GM21529 (cell line): ENCODE measurements around the gene SGMS1.

ENCODE experiments used
- ATAC-seq: cut with Tn5 transposase; IDR thresholded peaks from one replicate; pipeline ENCODE4 v1.9.1; 2021; ENCODE audit not compliant: unreplicated experiment

Gene SGMS1

DNA sequence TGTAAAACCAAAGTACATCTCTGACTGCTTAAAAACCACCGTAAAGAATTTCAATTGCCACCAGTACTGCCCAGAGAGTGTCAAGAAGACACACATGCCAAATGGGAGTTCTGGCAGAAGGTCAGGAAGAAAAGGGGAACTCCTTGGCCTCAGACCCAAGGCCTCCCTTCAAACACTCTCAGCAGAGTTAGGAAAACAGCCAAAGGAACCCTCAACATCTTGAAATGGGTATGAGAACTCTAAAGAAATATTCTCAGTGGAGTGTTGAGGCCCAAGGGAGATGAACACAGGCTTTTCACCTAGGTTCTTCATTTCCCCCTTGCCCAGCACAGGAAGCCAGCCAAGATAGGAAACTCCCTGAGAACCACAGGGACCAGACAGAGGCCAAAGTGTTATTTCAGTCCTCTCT, 276.4 kb downstream of the SGMS1 start:
- ATAC-seq: peak; percentile 94

GRCh38 chr10:50346942-50347341, 276.8 kb downstream of the SGMS1 start:
- ATAC-seq: peak; percentile 15

DNA sequence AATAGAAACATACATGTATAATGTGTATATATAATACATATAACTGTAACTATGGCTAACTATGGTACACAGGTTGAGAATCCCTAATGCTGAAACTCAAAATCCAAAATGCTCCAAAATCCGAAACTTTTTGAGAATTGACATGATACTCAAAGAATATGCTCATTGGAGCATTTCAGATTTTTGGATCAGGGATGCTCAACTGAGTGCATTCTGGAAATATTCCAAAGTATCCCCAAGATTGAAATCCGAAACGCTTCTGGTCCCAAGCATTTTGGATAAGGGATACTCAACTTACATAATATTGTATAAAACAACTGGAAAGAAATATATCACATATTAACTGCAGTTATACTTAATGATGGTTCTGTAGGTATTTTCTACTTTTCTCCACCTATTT, 278.2 kb downstream of the SGMS1 start:
- ATAC-seq: no peak

DNA sequence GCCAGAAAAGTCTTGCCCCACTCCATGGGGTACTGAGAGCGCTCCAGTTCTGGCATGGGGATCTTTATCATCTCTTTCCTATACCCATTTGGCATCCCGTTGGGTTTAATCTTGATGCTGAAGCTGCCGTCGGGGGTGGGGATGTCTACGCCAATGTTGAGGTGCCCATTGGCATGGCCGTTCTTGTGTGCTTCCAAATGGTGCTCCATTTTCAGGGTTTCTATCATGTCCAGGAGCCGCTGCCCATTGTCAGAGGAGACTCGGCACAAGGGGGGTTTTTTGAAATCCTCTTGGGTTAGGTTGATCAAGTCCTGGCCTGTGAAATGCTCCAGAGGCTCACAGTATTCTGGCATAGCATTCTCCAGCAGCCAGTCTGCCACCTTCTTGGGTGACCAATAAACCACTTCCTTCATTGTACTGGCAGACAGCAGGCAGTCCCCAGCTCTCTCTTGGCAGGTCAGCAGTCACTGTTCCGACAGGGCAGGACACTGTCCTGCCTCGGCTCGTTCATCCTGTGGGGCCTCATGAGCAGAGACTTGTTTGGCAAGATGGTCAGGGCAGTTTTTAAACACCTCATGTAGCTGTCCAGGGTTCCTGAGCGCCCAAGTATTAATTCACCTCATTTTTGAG, 279.9 kb downstream of the SGMS1 start:
- ATAC-seq: no peak

DNA sequence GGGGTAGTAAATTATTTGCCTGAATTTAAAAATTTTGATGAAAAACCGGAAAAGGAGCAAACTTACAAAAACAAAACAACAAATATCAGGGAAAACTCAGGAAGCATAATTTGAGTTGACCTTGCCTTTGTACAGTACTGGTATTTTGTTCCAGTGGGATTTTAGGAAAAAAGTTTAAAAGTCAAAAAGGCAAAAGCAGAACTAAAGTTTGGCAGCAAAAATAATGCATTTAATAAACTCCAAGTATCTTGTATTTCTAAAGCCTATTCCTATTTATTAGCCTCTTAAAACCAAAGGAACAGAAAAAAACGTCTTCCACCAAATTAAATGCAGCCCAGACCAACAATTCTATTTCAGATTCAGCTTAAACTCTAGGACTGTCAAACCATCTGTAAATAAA, 281.8 kb downstream of the SGMS1 start:
- no peak for ATAC-seq

- ATAC-seq: no peak
Measured at GRCh38 chr10:50336140-50336539, 287.6 kb downstream of the SGMS1 start.

- ATAC-seq: no peak
Measured at GRCh38 chr10:50335397-50335796, 288.4 kb downstream of the SGMS1 start.

DNA sequence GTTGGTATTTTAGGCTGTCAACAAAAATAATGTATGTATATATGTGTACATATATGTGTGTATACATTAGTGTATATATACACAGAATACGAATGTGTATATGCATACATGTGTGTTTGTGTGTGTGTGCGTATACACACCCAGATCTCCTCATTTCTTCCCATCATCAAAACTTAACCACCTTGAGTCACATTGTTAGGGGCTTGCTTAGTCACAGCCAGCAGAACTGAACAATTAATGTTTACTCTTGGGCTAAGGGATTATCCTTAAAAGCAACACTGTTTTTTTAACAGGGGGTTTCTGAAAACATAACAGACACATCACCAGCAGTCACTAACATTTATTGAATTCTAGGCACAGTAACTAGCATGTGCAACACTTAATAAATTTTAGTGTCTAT, 289.5 kb downstream of the SGMS1 start:
- ATAC-seq: no peak

DNA sequence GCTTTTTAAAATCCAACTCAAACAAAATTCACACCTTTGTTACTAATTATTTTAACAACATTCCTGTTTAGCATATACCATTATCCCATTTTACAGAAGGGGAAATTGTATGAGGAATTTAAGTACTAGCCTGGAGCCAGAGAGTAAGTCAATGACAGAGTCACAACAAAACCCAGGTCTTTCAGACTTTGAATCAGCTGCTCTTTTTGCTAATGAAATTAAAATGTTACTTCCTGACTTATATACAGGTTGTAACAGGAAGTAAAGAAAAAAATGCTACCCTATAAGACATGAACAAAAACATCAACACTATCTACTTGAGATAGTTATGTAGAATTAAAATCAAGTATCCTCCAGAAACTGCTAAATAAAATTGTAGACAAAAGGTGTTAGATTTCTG, 289.9 kb downstream of the SGMS1 start:
- no peak for ATAC-seq

- ATAC-seq: no peak
Measured at GRCh38 chr10:50332108-50332842, 291.5 kb downstream of the SGMS1 start.

- no peak for ATAC-seq
Measured at GRCh38 chr10:50331486-50331885, 292.3 kb downstream of the SGMS1 start.

DNA sequence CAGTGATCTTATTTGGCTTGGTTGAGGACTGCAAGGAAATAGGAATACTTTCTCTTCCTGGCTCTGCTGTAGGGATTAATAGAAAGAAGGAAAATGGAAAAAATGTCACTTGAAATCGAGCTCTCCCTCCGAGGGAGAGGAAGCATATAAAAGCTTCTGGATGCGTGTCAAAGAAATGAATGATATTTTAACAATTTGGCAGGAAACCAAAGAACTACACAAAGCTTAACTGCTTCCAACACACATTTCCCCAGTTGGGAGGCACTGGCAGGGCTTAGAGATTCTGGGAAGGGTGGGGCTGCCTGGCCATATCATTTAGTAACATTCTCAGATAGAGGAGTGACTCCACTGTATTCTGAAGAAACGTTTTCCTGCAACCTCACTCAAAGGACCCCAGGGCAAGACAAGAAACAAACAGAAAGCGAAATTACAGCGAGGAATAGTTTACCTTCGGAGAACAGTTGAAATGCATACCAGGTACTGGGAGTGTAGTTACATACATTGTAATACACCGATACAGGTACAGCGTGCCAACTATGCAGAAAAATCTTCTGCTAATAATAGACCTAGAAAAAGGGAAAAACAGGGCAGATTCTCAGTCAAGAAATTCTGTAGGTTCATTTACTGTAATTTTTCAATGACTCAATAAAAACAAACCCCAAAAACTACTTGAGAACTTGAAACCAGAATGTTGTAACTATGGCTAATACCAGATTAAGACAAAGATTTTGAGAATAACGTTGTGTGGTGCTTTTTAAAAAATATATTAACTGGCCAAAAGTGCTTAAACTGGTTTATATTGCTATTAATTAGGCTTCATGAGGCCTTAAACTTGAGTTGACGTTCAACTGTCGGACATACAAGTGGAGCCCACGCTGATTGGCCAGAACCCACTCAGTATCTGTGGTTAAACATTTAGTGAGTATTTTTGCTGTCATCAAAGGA, 296.7 kb downstream of the SGMS1 start:
- ATAC-seq: no peak

- ATAC-seq: no peak
Measured at GRCh38 chr10:50326172-50326555, 297.6 kb downstream of the SGMS1 start.

- peak; percentile 79 for ATAC-seq
Measured at GRCh38 chr10:50325449-50326171, 298.1 kb downstream of the SGMS1 start.

DNA sequence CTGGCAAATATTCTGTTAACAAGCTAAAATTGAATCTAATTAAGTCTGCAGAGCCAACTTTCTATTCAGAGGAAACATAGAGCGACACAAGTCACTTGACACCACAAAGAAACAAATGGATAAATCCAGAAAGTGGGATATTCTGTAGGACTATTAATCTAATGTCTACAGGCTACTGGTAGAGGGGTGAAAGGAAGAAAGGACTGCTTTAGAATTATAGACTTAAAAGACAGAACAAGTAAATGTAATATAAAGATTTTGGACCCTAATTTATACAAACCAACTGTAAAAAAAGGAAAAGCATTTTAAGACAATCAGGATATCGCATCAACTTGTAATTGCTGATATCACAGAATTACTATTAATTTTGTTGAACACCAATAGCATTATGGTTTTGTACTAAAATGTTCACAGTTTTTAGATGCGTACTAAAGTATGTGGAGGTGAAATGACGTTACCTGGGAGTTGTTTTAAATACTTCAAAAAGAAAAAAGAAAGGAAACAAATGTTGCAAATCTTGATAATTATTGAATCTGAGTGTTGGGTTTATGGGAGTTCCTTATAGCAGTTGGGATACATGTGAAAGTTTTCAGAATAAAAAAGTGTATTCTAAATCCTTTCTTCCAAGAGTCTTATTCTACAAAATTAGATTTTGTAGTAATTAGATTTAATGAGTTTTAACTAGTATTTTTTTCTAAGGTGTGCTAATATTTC, 298.9 kb downstream of the SGMS1 start:
- ATAC-seq: no peak

DNA sequence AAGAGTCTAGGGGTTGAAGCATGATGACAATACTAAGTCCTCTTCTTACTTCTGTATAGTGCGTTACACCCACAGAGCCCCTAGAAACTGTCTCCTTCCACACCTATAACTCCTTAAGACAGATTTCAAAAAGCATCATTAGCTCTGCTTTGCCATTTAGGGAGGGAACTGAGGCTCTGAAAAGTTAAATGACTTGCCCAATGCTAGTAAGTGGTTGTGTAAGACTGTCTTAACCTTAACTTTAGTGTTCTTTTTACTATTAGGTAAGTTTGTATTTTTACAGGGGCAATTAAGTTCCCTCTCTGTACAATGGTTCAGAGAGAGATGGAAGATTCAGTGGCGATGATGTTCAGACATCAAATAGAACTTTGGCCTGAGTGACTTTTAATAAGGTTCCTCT, 299.7 kb downstream of the SGMS1 start:
- ATAC-seq: no peak

GRCh38 chr10:50322077-50322476, 301.7 kb downstream of the SGMS1 start:
- ATAC-seq: no peak

- ATAC-seq: no peak
Measured at GRCh38 chr10:50318129-50318528, 305.6 kb downstream of the SGMS1 start.

GRCh38 chr10:50316695-50317648, 306.8 kb downstream of the SGMS1 start:
- no peak for ATAC-seq
